GM04503 (cell line): ENCODE results near the gene UBE2O.
A peak's percentile ranks its signal among the peaks of the same experiment; 100 is the strongest.
"Not testable (repeated sequence)": the region's sequence is repeated elsewhere in the genome, so short reads cannot be mapped to it uniquely, and the experiment has no call there.

Experiments
- DNase-seq: peaks from one replicate; pipeline ENCODE4 v3.0.0-alpha.2; 2012; ENCODE audit warnings: low read depth

UBE2O gene

GRCh38 chr17:76370261-76370993 is 82.5 kb downstream of the UBE2O start:
- peak; percentile 94 for DNase-seq

- no peak for DNase-seq
Observed at GRCh38 chr17:76369804-76370203, 83.1 kb downstream of the UBE2O start.

- DNase-seq = no peak
Observed at GRCh38 chr17:76369379-76369778, 83.6 kb downstream of the UBE2O start.

- DNase-seq = no peak
Observed at GRCh38 chr17:76368545-76368944, 84.4 kb downstream of the UBE2O start.

GRCh38 chr17:76367642-76368041 is 85.3 kb downstream of the UBE2O start:
- DNase-seq = no peak

GRCh38 chr17:76366247-76366646 is 86.7 kb downstream of the UBE2O start:
- no peak for DNase-seq

GRCh38 chr17:76365256-76365903 is 87.6 kb downstream of the UBE2O start:
- DNase-seq = no peak

- no peak for DNase-seq
Observed at GRCh38 chr17:76363107-76363842, 89.7 kb downstream of the UBE2O start.

GRCh38 chr17:76360461-76360860 is 92.5 kb downstream of the UBE2O start:
- no peak for DNase-seq

- DNase-seq = not testable (repeated sequence)
Observed at GRCh38 chr17:76359776-76360175, 93.2 kb downstream of the UBE2O start.

GRCh38 chr17:76359375-76359774 is 93.6 kb downstream of the UBE2O start:
- no peak for DNase-seq

- DNase-seq = no peak
Observed at GRCh38 chr17:76357597-76358158, 95.3 kb downstream of the UBE2O start.

- no peak for DNase-seq
Observed at GRCh38 chr17:76356803-76357456, 96.0 kb downstream of the UBE2O start.

GRCh38 chr17:76354747-76355310 is 98.1 kb downstream of the UBE2O start:
- no peak for DNase-seq

GRCh38 chr17:76354317-76354729 is 98.6 kb downstream of the UBE2O start:
- DNase-seq = no peak

- DNase-seq = peak; percentile 80
Observed at GRCh38 chr17:76353599-76354316, 99.2 kb downstream of the UBE2O start, which contains the start of gene PRPSAP1. Gene PRPSAP1, minus strand, starts transcription at chr17:76353916. Its CDS starts 213 bp downstream, at chr17:76353703.

GRCh38 chr17:76353004-76353598 is 99.9 kb downstream of the UBE2O start:
- DNase-seq = no peak

GRCh38 chr17:76351526-76352071 is 101.4 kb downstream of the UBE2O start:
- no peak for DNase-seq

GRCh38 chr17:76350463-76350862 is 102.5 kb downstream of the UBE2O start:
- no peak for DNase-seq

- DNase-seq = not testable (repeated sequence)
Observed at GRCh38 chr17:76346936-76347335, 106.0 kb downstream of the UBE2O start.
